ENCODE measurements around the gene RGS16. TPM values are rescaled to one million over a fixed set of nuclear protein-coding genes. Genes with fewer than 3 reads are reported as not detected.

RGS16 gene
- total RNA-seq, 1 donor from 2014 or later = 0.98 TPM

- Mint-ChIP-seq H3K27me3 (peaks cover 73% of the 10 kb centered on the region), H3K27ac (no peak overlapping the region)
Measured at GRCh38 chr1:182608236-182608635, 4.0 kb upstream of the RGS16 start.

GRCh38 chr1:182607566-182607965 is 3.4 kb upstream of the RGS16 start:
- H3K9me3 Mint-ChIP-seq (ENCODE audit: low read depth) = no peaks in the 10 kb centered on the region
- no peak overlapping the region for H3K4me3 Mint-ChIP-seq (ENCODE audit: low read depth)
- no peak for DNase-seq (ENCODE audit: low spot score, unreplicated experiment)
- no peak overlapping the region for H3K27ac Mint-ChIP-seq
- peaks cover 11% of the 10 kb centered on the region for H3K4me1 Mint-ChIP-seq (ENCODE audit: low read depth)
- TF ChIP-seq CTCF (IDR thresholded peaks at IDR 0.05; ENCODE audit: unreplicated experiment) = no peak
- no peaks in the 10 kb centered on the region for H3K36me3 Mint-ChIP-seq (ENCODE audit: insufficient read depth)
- peaks cover 67% of the 10 kb centered on the region for H3K27me3 Mint-ChIP-seq

More at GRCh38 chr1:182608236-182608635, 4.0 kb upstream of the RGS16 start:
- Mint-ChIP-seq H3K4me3 (ENCODE audit: low read depth) (no peak overlapping the region), H3K4me1 (ENCODE audit: low read depth) (peaks cover 11% of the 10 kb centered on the region), H3K9me3 (ENCODE audit: low read depth) (no peaks in the 10 kb centered on the region), H3K36me3 (ENCODE audit: insufficient read depth) (no peaks in the 10 kb centered on the region)
- TF ChIP-seq CTCF (IDR thresholded peaks at IDR 0.05; ENCODE audit: unreplicated experiment) = no peak
- no peak for DNase-seq (ENCODE audit: low spot score, unreplicated experiment)

GRCh38 chr1:182603646-182604174 is 479 bp downstream of the RGS16 start:
- H3K4me3 Mint-ChIP-seq (ENCODE audit: low read depth) = peak overlapping the region; percentile 61
- H3K4me1 Mint-ChIP-seq (ENCODE audit: low read depth) = peaks cover 8% of the 10 kb centered on the region
- H3K36me3 Mint-ChIP-seq (ENCODE audit: insufficient read depth) = no peaks in the 10 kb centered on the region
- no peaks in the 10 kb centered on the region for H3K9me3 Mint-ChIP-seq (ENCODE audit: low read depth)
- H3K27ac Mint-ChIP-seq = no peak overlapping the region
- peaks cover 34% of the 10 kb centered on the region for H3K27me3 Mint-ChIP-seq
- DNase-seq (ENCODE audit: low spot score, unreplicated experiment) = no peak
- TF ChIP-seq CTCF (IDR thresholded peaks at IDR 0.05; ENCODE audit: unreplicated experiment) = no peak

- H3K36me3 Mint-ChIP-seq (ENCODE audit: insufficient read depth) = no peaks in the 10 kb centered on the region
- H3K4me1 Mint-ChIP-seq (ENCODE audit: low read depth) = peaks cover 12% of the 10 kb centered on the region
- no peaks in the 10 kb centered on the region for H3K9me3 Mint-ChIP-seq (ENCODE audit: low read depth)
- peaks cover 31% of the 10 kb centered on the region for H3K27me3 Mint-ChIP-seq
- peak overlapping the region; percentile 61 for H3K4me3 Mint-ChIP-seq (ENCODE audit: low read depth)
- no peak for DNase-seq (ENCODE audit: low spot score, unreplicated experiment)
- H3K27ac Mint-ChIP-seq = no peak overlapping the region
- no peak for TF ChIP-seq CTCF (IDR thresholded peaks at IDR 0.05; ENCODE audit: unreplicated experiment)
Measured at GRCh38 chr1:182602935-182603645, 1.1 kb downstream of the RGS16 start.

- H3K4me1 Mint-ChIP-seq (ENCODE audit: low read depth) = peaks cover 15% of the 10 kb centered on the region
- no peak for TF ChIP-seq CTCF (IDR thresholded peaks at IDR 0.05; ENCODE audit: unreplicated experiment)
- peaks cover 26% of the 10 kb centered on the region for H3K27me3 Mint-ChIP-seq
- no peaks in the 10 kb centered on the region for H3K36me3 Mint-ChIP-seq (ENCODE audit: insufficient read depth)
- no peaks in the 10 kb centered on the region for H3K9me3 Mint-ChIP-seq (ENCODE audit: low read depth)
- no peak overlapping the region for H3K4me3 Mint-ChIP-seq (ENCODE audit: low read depth)
- DNase-seq (ENCODE audit: low spot score, unreplicated experiment) = no peak
- no peak overlapping the region for H3K27ac Mint-ChIP-seq
Measured at GRCh38 chr1:182601913-182602312, 2.3 kb downstream of the RGS16 start.
